ENCODE measurements around the gene HIPK2.

- TF ChIP-seq CTCF (conservative IDR thresholded peaks at IDR 0.05; ENCODE audit: low read length) (no peak), EZH2phosphoT487 (IDR thresholded peaks at IDR 0.05; ENCODE audit: borderline replicate concordance) (no peak)
Observed at GRCh38 chr7:139813689-139814088, 35.9 kb upstream of the HIPK2 start.
